ENCODE measurements around the gene DNAJC1. TPM values are rescaled to one million over a fixed set of nuclear protein-coding genes. Genes with fewer than 3 reads are reported as not detected.
A peak's percentile ranks its signal among the peaks of the same experiment; 100 is the strongest.

DNAJC1 gene
- total and polyA plus RNA-seq, 4 donors: 15.2 to 30.4 (median 22.7) TPM

GRCh38 chr10:22017283-22018020 is 13.9 kb upstream of the DNAJC1 start:
- H3K27ac ChIP-seq (ENCODE audit: low read depth in 1 of 2, low read length in 2 of 2): no peak overlapping the region
- H3K4me3 ChIP-seq (ENCODE audit: low read length in 2 of 2): no peak overlapping the region
- ATAC-seq (ENCODE audit: low FRiP score) (no peak), DNase-seq (no peak)
- no peaks in the 10 kb centered on the region for H3K4me1 ChIP-seq (ENCODE audit: control insufficient read depth in 1 of 2, insufficient read depth in 2 of 2, low read length in 2 of 2)
- intact Hi-C loops (cut with DNase I): no loop called here
- no peaks in the 10 kb centered on the region for H3K27me3 ChIP-seq (ENCODE audit: control insufficient read depth in 1 of 2, insufficient read depth in 2 of 2, low read length in 1 of 2)
- WGBS, 2 donors: 68 to 69% methylated on average over 3 of the region's 3 CpGs
- peaks cover 1% of the 10 kb centered on the region for H3K9me3 ChIP-seq (ENCODE audit: control insufficient read depth, low read length)
- H3K36me3 ChIP-seq (ENCODE audit: control insufficient read depth in 1 of 2, insufficient read depth in 2 of 2, low read length in 1 of 2): no peaks in the 10 kb centered on the region

- intact Hi-C loops (cut with DNase I): no loop called here
- Histone ChIP-seq H3K9me3 (ENCODE audit: control insufficient read depth, low read length) (peaks cover 1% of the 10 kb centered on the region), H3K36me3 (ENCODE audit: control insufficient read depth in 1 of 2, insufficient read depth in 2 of 2, low read length in 1 of 2) (no peaks in the 10 kb centered on the region), H3K27me3 (ENCODE audit: control insufficient read depth in 1 of 2, insufficient read depth in 2 of 2, low read length in 1 of 2) (no peaks in the 10 kb centered on the region), H3K27ac (ENCODE audit: low read depth in 1 of 2, low read length in 2 of 2) (no peak overlapping the region), H3K4me1 (ENCODE audit: control insufficient read depth in 1 of 2, insufficient read depth in 2 of 2, low read length in 2 of 2) (no peaks in the 10 kb centered on the region), H3K4me3 (ENCODE audit: low read length in 2 of 2) (no peak overlapping the region)
- 85 to 88% methylated on average over 5 of the region's 5 CpGs for WGBS, 2 donors
- DNase-seq: no peak
- ATAC-seq (ENCODE audit: low FRiP score): no peak
Observed at GRCh38 chr10:22016046-22016705, 12.6 kb upstream of the DNAJC1 start.

GRCh38 chr10:22010973-22011408 is 7.5 kb upstream of the DNAJC1 start:
- no peak for ATAC-seq (ENCODE audit: low FRiP score)
- WGBS, 2 donors: 18 to 24% methylated on average over 1 of the region's 1 CpG
- intact Hi-C loops (cut with DNase I): loop anchor here (5.0 kb wide), 2 partner anchors 976 to 1086 kb away; partner anchors contain the start of gene MSRB2 (in 1 of the 2)
- peaks cover 1% of the 10 kb centered on the region for H3K9me3 ChIP-seq (ENCODE audit: control insufficient read depth, low read length)
- H3K27ac ChIP-seq (ENCODE audit: low read depth in 1 of 2, low read length in 2 of 2): no peak overlapping the region
- no peaks in the 10 kb centered on the region for H3K36me3 ChIP-seq (ENCODE audit: control insufficient read depth in 1 of 2, insufficient read depth in 2 of 2, low read length in 1 of 2)
- H3K27me3 ChIP-seq (ENCODE audit: control insufficient read depth in 1 of 2, insufficient read depth in 2 of 2, low read length in 1 of 2): no peaks in the 10 kb centered on the region
- no peaks in the 10 kb centered on the region for H3K4me1 ChIP-seq (ENCODE audit: control insufficient read depth in 1 of 2, insufficient read depth in 2 of 2, low read length in 2 of 2)
- DNase-seq: no peak
- H3K4me3 ChIP-seq (ENCODE audit: low read length in 2 of 2): no peak overlapping the region

GRCh38 chr10:22010539-22010938 is 7.0 kb upstream of the DNAJC1 start:
- Histone ChIP-seq H3K36me3 (ENCODE audit: control insufficient read depth in 1 of 2, insufficient read depth in 2 of 2, low read length in 1 of 2) (no peaks in the 10 kb centered on the region), H3K4me1 (ENCODE audit: control insufficient read depth in 1 of 2, insufficient read depth in 2 of 2, low read length in 2 of 2) (no peaks in the 10 kb centered on the region), H3K4me3 (ENCODE audit: low read length in 2 of 2) (no peak overlapping the region), H3K27ac (ENCODE audit: low read depth in 1 of 2, low read length in 2 of 2) (no peak overlapping the region), H3K9me3 (ENCODE audit: control insufficient read depth, low read length) (peaks cover 1% of the 10 kb centered on the region), H3K27me3 (ENCODE audit: control insufficient read depth in 1 of 2, insufficient read depth in 2 of 2, low read length in 1 of 2) (no peaks in the 10 kb centered on the region)
- no peak for DNase-seq
- ATAC-seq (ENCODE audit: low FRiP score): no peak
- 61 to 66% methylated on average over 4 of the region's 4 CpGs for WGBS, 2 donors
- intact Hi-C loops (cut with DNase I): loop anchor here (5.0 kb wide), 2 partner anchors 977 to 1087 kb away; partner anchors contain the start of gene MSRB2 (in 1 of the 2)

GRCh38 chr10:22006379-22006884 is 2.9 kb upstream of the DNAJC1 start:
- intact Hi-C loops (cut with DNase I): loop anchor here (10.0 kb wide), 5 partner anchors 218 to 698 kb away; partner anchors contain the start of gene BMI1 (in 1 of the 2)
- H3K27me3 ChIP-seq (ENCODE audit: control insufficient read depth in 1 of 2, insufficient read depth in 2 of 2, low read length in 1 of 2): no peaks in the 10 kb centered on the region
- no peak overlapping the region for H3K4me3 ChIP-seq (ENCODE audit: low read length in 2 of 2)
- no peak overlapping the region for H3K27ac ChIP-seq (ENCODE audit: low read depth in 1 of 2, low read length in 2 of 2)
- DNase-seq (no peak), ATAC-seq (ENCODE audit: low FRiP score) (no peak)
- H3K9me3 ChIP-seq (ENCODE audit: control insufficient read depth, low read length): no peaks in the 10 kb centered on the region
- H3K4me1 ChIP-seq (ENCODE audit: control insufficient read depth in 1 of 2, insufficient read depth in 2 of 2, low read length in 2 of 2): no peaks in the 10 kb centered on the region
- H3K36me3 ChIP-seq (ENCODE audit: control insufficient read depth in 1 of 2, insufficient read depth in 2 of 2, low read length in 1 of 2): no peaks in the 10 kb centered on the region

DNA sequence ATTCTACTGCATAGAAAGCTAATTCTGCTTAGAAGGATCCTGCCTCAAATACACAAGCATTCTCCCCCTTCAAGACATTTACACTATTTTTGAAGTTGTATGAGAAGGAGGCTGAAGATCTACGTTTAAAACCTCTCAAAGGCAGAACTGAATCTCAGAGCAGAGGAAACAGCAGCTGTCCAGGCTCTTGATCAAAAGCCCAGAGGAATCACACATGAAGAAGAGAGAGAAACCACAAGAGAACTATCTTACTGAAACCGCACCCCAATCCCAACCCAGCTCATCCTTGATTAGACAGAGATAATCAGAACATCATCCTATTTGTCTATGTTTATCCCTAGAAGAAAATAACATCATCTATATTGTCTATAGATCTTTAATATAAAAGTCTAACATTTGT is 2.2 kb upstream of the DNAJC1 start:
- 79 to 80% methylated on average over 2 of the region's 2 CpGs for WGBS, 2 donors
- Histone ChIP-seq H3K27me3 (ENCODE audit: control insufficient read depth in 1 of 2, insufficient read depth in 2 of 2, low read length in 1 of 2) (no peaks in the 10 kb centered on the region), H3K36me3 (ENCODE audit: control insufficient read depth in 1 of 2, insufficient read depth in 2 of 2, low read length in 1 of 2) (no peaks in the 10 kb centered on the region), H3K4me3 (ENCODE audit: low read length in 2 of 2) (no peak overlapping the region), H3K4me1 (ENCODE audit: control insufficient read depth in 1 of 2, insufficient read depth in 2 of 2, low read length in 2 of 2) (no peaks in the 10 kb centered on the region), H3K9me3 (ENCODE audit: control insufficient read depth, low read length) (no peaks in the 10 kb centered on the region), H3K27ac (ENCODE audit: low read depth in 1 of 2, low read length in 2 of 2) (no peak overlapping the region)
- intact Hi-C loops (cut with DNase I): loop anchor here (10.0 kb wide), 5 partner anchors 219 to 699 kb away; partner anchors contain the start of gene BMI1 (in 1 of the 2)
- DNase-seq: no peak
- no peak for ATAC-seq (ENCODE audit: low FRiP score)

- H3K4me1 ChIP-seq (ENCODE audit: control insufficient read depth in 1 of 2, insufficient read depth in 2 of 2, low read length in 2 of 2): no peaks in the 10 kb centered on the region
- no peaks in the 10 kb centered on the region for H3K36me3 ChIP-seq (ENCODE audit: control insufficient read depth in 1 of 2, insufficient read depth in 2 of 2, low read length in 1 of 2)
- no peak overlapping the region for H3K27ac ChIP-seq (ENCODE audit: low read depth in 1 of 2, low read length in 2 of 2)
- DNase-seq: no peak
- no peaks in the 10 kb centered on the region for H3K27me3 ChIP-seq (ENCODE audit: control insufficient read depth in 1 of 2, insufficient read depth in 2 of 2, low read length in 1 of 2)
- intact Hi-C loops (cut with DNase I): loop anchor here (1.0 to 10.0 kb wide), 11 partner anchors 221 to 1091 kb away; partner anchors contain the start of genes BMI1 (in 1 of the 2), COMMD3 (in 1 of the 2) and MSRB2 (in 1 of the 2)
- ATAC-seq (ENCODE audit: low FRiP score): no peak
- H3K9me3 ChIP-seq (ENCODE audit: control insufficient read depth, low read length): no peaks in the 10 kb centered on the region
- H3K4me3 ChIP-seq (ENCODE audit: low read length in 2 of 2): peak overlapping the region in 1 of 2 donors; percentile 79
- WGBS, 2 donors: 0 to 3% methylated on average over 2 of the region's 2 CpGs
Observed at GRCh38 chr10:22003964-22004281, 393 bp upstream of the DNAJC1 start.

DNA sequence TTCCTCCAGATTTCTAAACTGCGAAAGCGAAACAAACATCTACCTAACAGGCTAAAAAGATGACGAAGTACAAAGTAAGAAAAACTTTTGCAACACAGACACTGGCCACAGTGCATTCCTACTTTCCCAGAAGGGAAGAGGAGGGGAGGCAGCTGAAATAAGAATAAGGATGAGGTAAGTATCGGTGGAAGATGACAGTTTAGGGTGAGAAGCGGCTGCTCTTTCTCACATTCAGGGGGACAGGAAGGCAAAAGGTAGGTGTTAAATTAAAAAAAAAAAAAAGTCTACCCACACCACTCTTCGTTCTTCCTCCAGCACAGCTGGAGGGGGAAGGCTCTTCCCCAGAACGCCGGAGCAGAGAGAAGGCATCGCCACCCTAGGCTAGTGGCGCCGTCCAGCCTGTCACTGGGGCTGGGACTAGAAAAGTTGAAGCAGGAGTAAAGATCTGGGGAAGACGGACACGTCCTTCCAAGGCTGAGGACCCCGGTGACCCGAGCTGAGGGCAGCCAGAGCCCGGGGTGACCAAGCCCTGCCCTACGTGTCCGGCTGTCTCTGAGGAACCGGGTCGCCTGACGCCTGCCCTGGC is 846 bp downstream of the DNAJC1 start:
- no peaks in the 10 kb centered on the region for H3K9me3 ChIP-seq (ENCODE audit: control insufficient read depth, low read length)
- H3K27ac ChIP-seq (ENCODE audit: low read depth in 1 of 2, low read length in 2 of 2): peak overlapping the region; percentile 74 to 76
- DNase-seq (no peak), ATAC-seq (ENCODE audit: low FRiP score) (peak; percentile 61)
- H3K4me3 ChIP-seq (ENCODE audit: low read length in 2 of 2): peak overlapping the region; percentile 58 to 79
- intact Hi-C loops (cut with DNase I): loop anchor here (1.0 to 10.0 kb wide), 11 partner anchors 222 to 1093 kb away; partner anchors contain the start of genes BMI1 (in 1 of the 2), COMMD3 (in 1 of the 2) and MSRB2 (in 1 of the 2)
- no peaks in the 10 kb centered on the region for H3K4me1 ChIP-seq (ENCODE audit: control insufficient read depth in 1 of 2, insufficient read depth in 2 of 2, low read length in 2 of 2)
- H3K36me3 ChIP-seq (ENCODE audit: control insufficient read depth in 1 of 2, insufficient read depth in 2 of 2, low read length in 1 of 2): no peaks in the 10 kb centered on the region
- H3K27me3 ChIP-seq (ENCODE audit: control insufficient read depth in 1 of 2, insufficient read depth in 2 of 2, low read length in 1 of 2): no peaks in the 10 kb centered on the region
- 0 to 1% methylated on average over 21 of the region's 21 CpGs for WGBS, 2 donors
